Stimulated activated CD8-positive, alpha-beta memory T cell treated with anti-CD3 and anti-CD28 coated beads, Interleukin-12 subunit alpha, Interleukin-12 subunit beta, amount 100 ng/mL, for 24 hours (primary cell): ENCODE results near the gene AP2B1.

Experiments
- DNase-seq: peaks from one replicate; pipeline ENCODE4 v3.0.0-alpha.2; 2020; ENCODE audit errors: extremely low read depth

The AP2B1 gene

DNA sequence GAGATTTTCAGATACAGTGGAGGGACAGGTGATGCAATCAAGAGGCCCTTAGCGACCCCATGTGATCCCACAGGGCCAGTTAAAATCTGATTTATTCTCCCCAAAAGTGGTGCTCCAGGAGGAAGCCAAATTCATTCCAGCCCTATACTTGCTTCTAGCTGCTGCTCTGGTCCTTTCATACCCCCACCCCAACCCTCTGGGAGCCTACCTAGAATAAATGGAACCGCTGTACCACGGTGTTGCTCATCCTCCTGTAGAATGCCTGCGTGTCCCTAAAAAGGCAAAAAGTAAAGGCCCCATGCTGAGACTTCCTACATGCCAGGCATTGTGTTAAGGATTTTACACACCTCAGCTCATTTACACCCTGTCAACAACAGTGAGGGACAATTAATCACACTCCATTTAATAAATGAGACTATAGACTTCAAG is 142.3 kb downstream of the AP2B1 start:
- no peak for DNase-seq

GRCh38 chr17:35730400-35731005 is 143.4 kb downstream of the AP2B1 start:
- DNase-seq = no peak

- DNase-seq = peak; percentile 11
Measured at GRCh38 chr17:35731239-35731916, 144.3 kb downstream of the AP2B1 start, which contains the start of gene RASL10B. Gene RASL10B (plus strand): TSS chr17:35731639. CDS start chr17:35735185, 3,546 bp downstream.

- no peak for DNase-seq
Measured at GRCh38 chr17:35731917-35732805, 145.0 kb downstream of the AP2B1 start.

- no peak for DNase-seq
Measured at GRCh38 chr17:35732806-35733136, 145.6 kb downstream of the AP2B1 start.

DNA sequence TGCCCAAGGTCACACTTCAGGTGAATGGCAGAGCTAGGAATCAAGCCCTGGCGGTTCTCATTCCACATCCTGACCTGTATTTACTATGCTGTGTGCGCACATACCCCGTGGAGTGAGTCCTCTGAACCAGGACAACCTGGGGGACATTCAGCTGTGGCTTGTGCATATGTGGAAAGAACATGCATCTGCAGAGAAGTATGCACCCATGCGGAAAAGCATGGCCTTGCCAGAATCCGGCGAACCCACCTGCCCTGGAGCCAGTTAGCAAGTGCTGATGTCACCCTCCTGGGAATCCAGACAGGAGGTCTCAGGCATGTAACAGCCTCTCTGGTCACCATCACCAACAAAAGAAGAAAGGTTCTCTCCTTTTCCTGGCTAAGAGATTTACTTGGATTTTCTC is 146.2 kb downstream of the AP2B1 start:
- no peak for DNase-seq

DNA sequence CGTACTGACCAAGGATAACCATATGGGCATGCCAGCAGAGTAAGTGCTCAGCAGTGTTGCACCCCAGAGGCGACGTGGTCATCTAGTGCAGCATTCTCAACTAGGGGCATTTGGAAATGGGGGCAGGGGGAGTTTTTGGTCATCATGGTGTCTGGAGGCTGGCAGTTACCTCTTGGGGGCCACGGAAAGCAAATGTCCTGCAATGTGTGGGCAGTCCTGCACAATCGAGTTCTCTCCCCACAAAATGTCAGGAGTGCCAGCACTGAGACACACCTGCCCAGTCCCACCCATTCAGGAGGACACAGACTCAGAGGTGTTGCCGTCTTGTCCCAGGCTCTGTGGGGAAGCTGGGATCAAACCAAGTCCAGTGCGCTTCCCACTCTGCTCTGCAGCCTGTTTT is 147.3 kb downstream of the AP2B1 start:
- DNase-seq = no peak

DNA sequence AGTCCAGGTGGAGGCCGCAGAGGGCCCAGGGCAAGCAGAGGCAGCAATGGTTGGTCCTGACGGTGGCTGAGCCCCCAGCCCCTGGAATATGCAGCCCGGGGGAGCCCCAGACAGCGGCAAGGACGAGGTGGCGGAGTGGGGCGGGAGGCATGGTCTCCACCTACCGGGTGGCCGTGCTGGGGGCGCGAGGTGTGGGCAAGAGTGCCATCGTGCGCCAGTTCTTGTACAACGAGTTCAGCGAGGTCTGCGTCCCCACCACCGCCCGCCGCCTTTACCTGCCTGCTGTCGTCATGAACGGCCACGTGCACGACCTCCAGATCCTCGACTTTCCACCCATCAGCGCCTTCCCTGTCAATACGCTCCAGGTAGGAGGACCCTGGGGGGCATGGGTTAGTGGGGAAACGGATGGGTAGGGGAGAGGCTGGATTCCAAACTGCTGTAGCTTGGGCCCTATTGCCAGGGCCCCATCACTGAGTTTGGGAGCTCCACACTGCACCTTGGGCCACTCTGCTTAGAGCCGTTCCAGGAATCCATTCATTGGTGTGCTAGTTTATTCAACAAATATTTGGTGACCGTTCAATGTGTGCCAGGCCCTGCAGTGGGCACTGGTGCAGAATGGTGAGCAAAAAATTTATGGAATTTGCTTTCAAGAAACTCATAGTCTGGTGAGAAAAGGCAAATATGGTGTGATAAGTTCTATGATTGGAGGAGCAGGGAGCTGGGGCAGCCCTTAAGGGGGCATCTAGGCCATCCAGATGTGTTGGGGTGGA is 148.1 kb downstream of the AP2B1 start:
- no peak for DNase-seq

- DNase-seq = no peak
Measured at GRCh38 chr17:35736236-35736635, 149.1 kb downstream of the AP2B1 start.

- DNase-seq = no peak
Measured at GRCh38 chr17:35738519-35739133, 151.5 kb downstream of the AP2B1 start.

DNA sequence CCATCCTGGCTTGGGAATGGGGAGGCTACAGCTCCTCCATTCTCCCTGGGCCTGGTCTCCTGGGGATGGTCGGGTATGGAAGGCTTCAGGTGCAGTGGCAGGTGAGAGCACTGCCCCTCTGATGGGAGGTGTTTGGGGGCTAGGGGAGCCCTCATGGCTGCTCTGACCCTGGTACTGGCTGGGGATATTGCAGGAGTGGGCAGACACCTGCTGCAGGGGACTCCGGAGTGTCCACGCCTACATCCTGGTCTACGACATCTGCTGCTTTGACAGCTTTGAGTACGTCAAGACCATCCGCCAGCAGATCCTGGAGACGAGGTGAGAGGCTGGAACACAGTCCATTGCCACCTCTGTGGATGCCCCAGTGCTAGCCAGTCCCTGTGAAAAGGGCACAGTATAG is 153.1 kb downstream of the AP2B1 start:
- no peak for DNase-seq

DNA sequence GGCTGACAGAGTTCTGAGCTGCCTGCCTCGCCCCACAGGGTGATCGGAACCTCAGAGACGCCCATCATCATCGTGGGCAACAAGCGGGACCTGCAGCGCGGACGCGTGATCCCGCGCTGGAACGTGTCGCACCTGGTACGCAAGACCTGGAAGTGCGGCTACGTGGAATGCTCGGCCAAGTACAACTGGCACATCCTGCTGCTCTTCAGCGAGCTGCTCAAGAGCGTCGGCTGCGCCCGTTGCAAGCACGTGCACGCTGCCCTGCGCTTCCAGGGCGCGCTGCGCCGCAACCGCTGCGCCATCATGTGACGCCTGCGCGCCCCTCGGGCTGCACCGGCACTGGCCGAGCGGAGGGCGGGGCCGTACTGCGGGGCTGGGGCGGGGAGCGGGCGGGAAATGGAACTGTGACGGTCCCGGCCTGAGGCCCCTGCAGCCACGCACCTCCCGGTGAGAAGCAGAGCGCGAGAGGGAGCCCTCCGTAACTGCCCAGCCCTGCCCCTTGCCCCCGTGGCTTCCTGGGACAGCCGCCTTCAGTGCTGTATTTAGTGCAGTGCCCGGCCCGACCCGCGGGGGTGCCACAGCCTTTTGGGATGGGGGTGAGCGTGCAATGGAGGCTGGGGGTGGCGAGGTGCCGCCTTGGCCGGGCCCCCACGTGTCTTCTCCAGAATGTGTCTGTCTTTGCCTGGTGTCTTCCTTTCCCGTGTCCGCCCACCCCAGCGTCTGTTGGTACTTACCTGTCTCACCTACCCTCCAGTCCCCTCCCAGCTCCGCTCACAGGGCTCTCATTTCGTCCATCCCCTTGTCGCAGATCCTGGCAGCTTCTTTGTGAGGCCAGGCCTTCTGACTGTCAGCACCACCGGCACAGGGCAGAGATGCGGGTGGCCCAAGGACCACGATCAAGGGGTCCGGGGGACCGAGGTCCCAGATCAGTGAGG is 154.1 kb downstream of the AP2B1 start:
- no peak for DNase-seq

GRCh38 chr17:35742496-35742895 is 155.4 kb downstream of the AP2B1 start:
- DNase-seq = no peak

GRCh38 chr17:35742896-35743477 is 155.9 kb downstream of the AP2B1 start:
- no peak for DNase-seq

- DNase-seq = no peak
Measured at GRCh38 chr17:35743626-35744328, 156.7 kb downstream of the AP2B1 start.

GRCh38 chr17:35744830-35745229 is 157.7 kb downstream of the AP2B1 start:
- DNase-seq = no peak

DNA sequence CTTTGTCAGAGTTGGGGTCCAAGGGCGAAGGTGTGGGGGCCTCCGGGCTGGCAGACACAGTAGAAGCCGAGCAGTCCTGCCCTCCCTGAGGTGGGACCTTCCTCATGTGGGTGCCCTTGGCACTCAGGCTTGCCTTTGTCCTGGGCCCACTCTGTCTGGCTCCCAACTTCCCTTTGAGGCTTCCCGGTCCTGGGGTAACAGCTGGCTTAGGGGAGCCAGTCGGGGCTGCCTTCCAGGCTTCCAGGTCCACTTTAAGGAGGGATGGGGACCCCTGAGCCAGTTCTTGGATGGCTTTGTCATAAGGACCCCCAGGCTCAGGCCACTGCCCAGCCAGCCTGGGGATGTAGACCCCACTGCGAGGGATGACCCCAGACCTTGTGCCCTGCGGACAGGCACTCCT is 158.1 kb downstream of the AP2B1 start:
- DNase-seq = no peak

GRCh38 chr17:35745749-35746320 is 158.7 kb downstream of the AP2B1 start:
- DNase-seq = no peak

DNA sequence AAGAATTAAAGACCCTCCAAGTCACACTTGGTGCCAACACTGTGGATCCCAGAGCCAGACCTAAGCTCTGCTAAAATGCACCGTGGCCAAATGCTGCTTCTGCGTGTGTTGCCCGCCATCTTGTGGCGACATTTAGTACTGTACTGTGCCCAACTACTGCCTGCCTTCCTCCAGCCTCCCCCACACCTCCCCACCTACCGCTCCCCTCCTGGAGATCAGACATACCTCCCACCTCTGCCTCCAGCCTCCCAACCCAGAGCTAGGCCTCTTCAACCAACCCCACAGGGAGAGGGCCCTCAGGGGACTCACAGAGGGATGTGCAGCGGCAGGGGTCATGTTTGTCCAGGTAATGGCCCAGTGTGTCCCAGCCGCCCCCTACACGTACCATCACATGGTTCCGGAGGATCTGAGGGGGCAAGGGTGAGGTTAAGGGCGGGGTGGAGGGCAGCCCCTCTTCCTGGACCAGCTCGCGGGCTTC is 160.5 kb downstream of the AP2B1 start:
- DNase-seq = peak; percentile 41
